ENCODE measurements around the gene ADORA1.

ADORA1 gene

GRCh38 chr1:203201516-203202205 lies 74.1 kb downstream of the ADORA1 start:
- ChIA-PET POLR2A (no interaction called here), CTCF (interaction anchor here (0.6 to 2.3 kb wide), 4 partner anchors 14 to 84 kb away, joined by 3 to 6 read pairs (median 4); no protein-coding TSS in a partner anchor)
- Histone ChIP-seq H3K36me3 (ENCODE audit: control insufficient read depth in 2 of 2, insufficient read depth in 1 of 2, low read length in 2 of 2) (no peaks in the 10 kb centered on the region), H3K27ac (ENCODE audit: extremely low read depth, low read depth, low read length) (no peak overlapping the region), H3K4me3 (ENCODE audit: low read depth, low read length) (no peak overlapping the region), H3K4me1 (ENCODE audit: control insufficient read depth, insufficient read depth, low read length) (no peaks in the 10 kb centered on the region), H3K9me3 (ENCODE audit: control insufficient read depth, insufficient read depth, low read depth, low read length) (no peaks in the 10 kb centered on the region)
- no peak for TF ChIP-seq ZNF221 (tag by site-specific recombination; IDR thresholded peaks at IDR 0.05; ENCODE audit: borderline replicate concordance)
- TF ChIP-seq ZNF391 (tag by site-specific recombination; IDR thresholded peaks at IDR 0.05; ENCODE audit: borderline replicate concordance, low read depth): no peak
- no peak for TF ChIP-seq FEZF1 (tag by site-specific recombination; IDR thresholded peaks at IDR 0.05)
- no peak for TF ChIP-seq ZNF514 (tag by site-specific recombination; IDR thresholded peaks at IDR 0.05)
- no peak for TF ChIP-seq ZNF423 (tag by site-specific recombination; IDR thresholded peaks at IDR 0.05)

- H3K27ac ChIP-seq (ENCODE audit: extremely low read depth, low read depth, low read length): no peak overlapping the region
- ChIA-PET CTCF (interaction anchor here (0.6 to 2.3 kb wide), 7 partner anchors 13 to 163 kb away, joined by 3 to 10 read pairs (median 6); no protein-coding TSS in a partner anchor), POLR2A (no interaction called here)
- TF ChIP-seq ZNF571 (tag by site-specific recombination; IDR thresholded peaks at IDR 0.05) (no peak), ZFHX2 (tag by site-specific recombination; conservative IDR thresholded peaks at IDR 0.05) (0 out of 2 replicates have a peak, but pooled peaks have one; percentile 9)
- no peaks in the 10 kb centered on the region for H3K4me1 ChIP-seq (ENCODE audit: control insufficient read depth, insufficient read depth, low read length)
- H3K4me3 ChIP-seq (ENCODE audit: low read depth, low read length): no peak overlapping the region
- no peaks in the 10 kb centered on the region for H3K36me3 ChIP-seq (ENCODE audit: control insufficient read depth in 2 of 2, insufficient read depth in 1 of 2, low read length in 2 of 2)
- H3K9me3 ChIP-seq (ENCODE audit: control insufficient read depth, insufficient read depth, low read depth, low read length): no peaks in the 10 kb centered on the region
Measured at GRCh38 chr1:203202431-203203245, 75.1 kb downstream of the ADORA1 start.

GRCh38 chr1:203204756-203205155 lies 77.2 kb downstream of the ADORA1 start:
- H3K27ac ChIP-seq (ENCODE audit: extremely low read depth, low read depth, low read length): no peak overlapping the region
- no peak overlapping the region for H3K4me3 ChIP-seq (ENCODE audit: low read depth, low read length)
- ChIA-PET POLR2A (no interaction called here), CTCF (interaction anchor here (1.0 to 1.5 kb wide), 4 partner anchors 12 to 165 kb away, joined by 3 to 8 read pairs (median 6); no protein-coding TSS in a partner anchor)
- H3K4me1 ChIP-seq (ENCODE audit: control insufficient read depth, insufficient read depth, low read length): no peaks in the 10 kb centered on the region
- H3K9me3 ChIP-seq (ENCODE audit: control insufficient read depth, insufficient read depth, low read depth, low read length): no peaks in the 10 kb centered on the region
- H3K36me3 ChIP-seq (ENCODE audit: control insufficient read depth in 2 of 2, insufficient read depth in 1 of 2, low read length in 2 of 2): no peaks in the 10 kb centered on the region
- TF ChIP-seq KLF10 (tag by site-specific recombination; IDR thresholded peaks at IDR 0.05): no peak
- TF ChIP-seq ZNF174 (tag by site-specific recombination; IDR thresholded peaks at IDR 0.05): no peak
- no peak for TF ChIP-seq ZFP41 (tag by site-specific recombination; IDR thresholded peaks at IDR 0.05; ENCODE audit: borderline replicate concordance)
- no peak for TF ChIP-seq ZNF16 (tag by site-specific recombination; IDR thresholded peaks at IDR 0.05; ENCODE audit: low read depth)
- no peak for TF ChIP-seq ZNF777 (tag by site-specific recombination; IDR thresholded peaks at IDR 0.05; ENCODE audit: borderline replicate concordance)
- no peak for TF ChIP-seq PBX3 (CRISPR knock-in tag; IDR thresholded peaks at IDR 0.05)
- no peak for TF ChIP-seq ZNF19 (tag by site-specific recombination; IDR thresholded peaks at IDR 0.05; ENCODE audit: low read depth)
- TF ChIP-seq PRDM2 (tag by site-specific recombination; IDR thresholded peaks at IDR 0.05; ENCODE audit: borderline replicate concordance): no peak
- TF ChIP-seq ZNF404 (tag by site-specific recombination; IDR thresholded peaks at IDR 0.05): no peak
- TF ChIP-seq ZNF558 (tag by site-specific recombination; IDR thresholded peaks at IDR 0.05): no peak
- TF ChIP-seq ZNF704 (tag by site-specific recombination; IDR thresholded peaks at IDR 0.05): no peak
- TF ChIP-seq ZNF324 (tag by site-specific recombination; IDR thresholded peaks at IDR 0.05): no peak
- TF ChIP-seq ZNF596 (tag by site-specific recombination; IDR thresholded peaks at IDR 0.05): no peak
- TF ChIP-seq KLF1 (tag by site-specific recombination; IDR thresholded peaks at IDR 0.05): no peak

All from HEK293 (cell line).